ENCODE measurements around the gene GID8.

The GID8 gene

DNA sequence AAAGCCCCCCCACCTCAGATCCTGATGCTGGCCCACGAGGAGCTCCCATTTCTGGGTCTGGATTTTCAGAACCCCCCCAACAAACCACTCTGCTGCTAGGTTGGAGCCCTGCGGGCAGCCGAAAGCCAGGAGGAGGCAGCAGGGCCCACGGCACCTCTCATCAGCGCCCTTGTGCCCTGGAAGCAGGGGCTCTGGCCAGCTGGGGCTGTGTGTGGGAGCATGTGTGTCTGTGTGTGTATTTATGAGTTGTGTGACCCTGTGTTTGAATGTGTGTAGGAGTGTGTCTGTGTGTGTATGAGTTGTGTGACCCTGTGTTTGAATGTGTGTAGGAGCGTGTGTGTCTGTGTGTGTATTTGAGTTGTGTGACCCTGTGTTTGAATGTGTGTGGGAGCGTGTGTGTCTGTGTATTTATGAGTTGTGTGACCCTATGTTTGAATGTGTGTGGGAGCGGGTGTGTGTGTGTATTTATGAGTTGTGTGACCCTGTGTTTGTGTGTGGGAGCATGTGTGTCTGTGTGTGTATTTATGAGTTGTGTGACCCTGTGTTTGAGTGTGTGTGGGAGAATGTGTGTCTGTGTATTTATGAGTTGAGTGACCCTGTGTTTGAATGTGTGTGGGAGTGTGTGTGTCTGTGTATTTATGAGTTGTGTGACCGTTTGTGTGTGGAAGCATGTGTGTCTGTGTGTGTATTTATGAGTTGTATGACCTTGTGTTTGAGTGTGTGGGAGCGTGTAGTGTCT lies 33.4 kb downstream of the GID8 start:
- peaks cover 7% of the 10 kb centered on the region for H3K4me1 ChIP-seq (ENCODE audit: control insufficient read depth, low read depth, low read length)
- H3K27me3 ChIP-seq (ENCODE audit: control insufficient read depth, insufficient read depth, low read length), result peaks cover 43% of the 10 kb centered on the region

DNA sequence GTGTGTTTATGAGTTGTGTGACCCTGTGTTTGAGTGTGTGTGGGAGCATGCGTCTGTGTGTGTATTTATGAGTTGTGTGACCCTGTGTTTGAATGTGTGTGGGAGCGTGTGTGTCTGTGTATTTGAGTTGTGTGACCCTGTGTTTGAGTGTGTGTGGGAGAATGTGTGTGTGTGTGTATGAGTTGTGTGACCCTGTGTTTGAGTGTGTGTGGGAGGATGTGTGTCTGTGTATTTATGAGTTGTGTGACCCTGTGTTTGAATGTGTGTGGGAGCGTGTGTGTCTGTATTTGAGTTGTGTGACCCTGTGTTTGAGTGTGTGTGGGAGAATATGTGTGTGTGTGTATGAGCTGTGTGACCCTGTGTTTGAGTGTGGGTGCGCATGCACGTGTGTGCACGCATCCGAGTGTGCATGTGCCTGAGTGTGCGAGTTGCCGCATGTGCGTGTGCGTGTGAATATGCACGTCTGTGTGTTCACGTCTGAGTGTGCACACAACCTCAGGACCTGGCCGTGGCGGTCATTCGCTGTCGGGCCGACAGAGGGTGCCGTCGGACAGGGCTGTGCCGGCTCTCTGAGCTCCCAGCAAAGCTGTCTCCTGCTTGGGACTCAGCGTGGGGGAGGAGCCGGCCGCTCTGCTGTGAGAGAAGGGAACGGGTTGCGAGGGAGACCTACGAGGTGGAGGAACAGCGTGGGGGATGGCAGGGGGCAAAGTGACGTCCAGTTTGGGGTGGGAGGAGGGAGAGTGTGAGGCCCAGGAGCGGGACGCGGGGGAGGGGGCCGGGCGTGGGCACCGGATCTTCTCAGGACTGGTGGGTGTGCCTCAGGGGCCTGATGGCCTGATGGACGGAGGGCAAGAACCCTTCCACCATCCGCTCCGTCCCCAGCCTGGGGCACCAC lies 34.2 kb downstream of the GID8 start:
- peak overlapping the region; percentile 34 for H3K4me3 ChIP-seq (ENCODE audit: low read length)
- H3K27ac ChIP-seq (ENCODE audit: low read length), result no peak overlapping the region
- peaks cover 7% of the 10 kb centered on the region for H3K4me1 ChIP-seq (ENCODE audit: control insufficient read depth, low read depth, low read length)

More for the DNA sequence above, 33.4 kb downstream of the GID8 start:
- Histone ChIP-seq H3K4me3 (ENCODE audit: low read length) (no peak overlapping the region), H3K27ac (ENCODE audit: low read length) (no peak overlapping the region), H3K9ac (ENCODE audit: low read length) (no peak overlapping the region), H3K9me3 (ENCODE audit: control insufficient read depth, low read depth, low read length) (no peaks in the 10 kb centered on the region), H3K36me3 (ENCODE audit: control insufficient read depth, low read depth, low read length) (no peaks in the 10 kb centered on the region)

DNA sequence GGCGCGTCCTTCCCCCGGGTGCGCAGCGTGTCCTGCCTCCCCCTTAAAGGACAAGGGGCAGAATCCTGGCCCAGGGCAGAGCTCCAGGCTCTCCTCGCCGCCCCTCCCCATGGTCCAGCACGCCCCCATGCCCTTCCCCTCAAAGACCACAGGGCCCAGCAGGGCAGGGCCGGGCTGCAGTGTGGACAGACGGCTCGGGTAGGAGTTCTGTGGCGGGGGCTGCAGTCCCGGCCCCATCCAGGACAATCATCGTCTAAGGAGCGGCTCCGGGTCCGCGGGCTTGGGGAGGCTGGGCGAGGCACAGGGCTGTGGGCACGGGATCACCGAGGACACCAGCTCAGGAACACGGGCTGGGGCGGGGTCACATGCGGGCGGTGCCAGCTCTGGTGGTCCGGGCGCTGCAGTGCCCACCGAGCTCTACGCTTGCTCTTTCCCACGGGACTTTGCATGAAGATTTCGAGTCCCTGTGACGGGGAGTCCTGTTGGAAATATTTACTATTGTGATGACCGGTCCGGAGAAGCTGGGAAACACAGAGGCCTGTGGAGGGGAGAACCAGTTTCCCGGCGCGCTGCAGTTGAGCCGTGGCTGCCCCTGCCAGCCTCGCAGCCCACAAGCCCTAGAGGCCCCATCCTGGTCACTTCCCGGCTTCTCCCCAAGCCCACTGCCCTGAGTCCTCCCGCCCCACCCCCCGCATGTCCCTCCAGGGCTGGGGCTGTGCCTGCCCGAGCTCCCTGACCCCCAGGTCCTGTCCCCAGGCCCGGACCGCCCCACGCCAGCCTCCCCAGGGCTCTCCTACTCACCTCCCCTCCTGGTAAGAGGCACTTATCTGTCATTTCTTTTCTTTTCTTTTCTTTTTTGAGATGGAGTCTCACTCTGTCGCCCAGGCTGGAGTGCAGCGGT lies 35.1 kb downstream of the GID8 start:
- Histone ChIP-seq H3K27ac (ENCODE audit: low read length) (no peak overlapping the region), H3K9me3 (ENCODE audit: control insufficient read depth, low read depth, low read length) (no peaks in the 10 kb centered on the region), H3K4me3 (ENCODE audit: low read length) (peak overlapping the region; percentile 34), H3K36me3 (ENCODE audit: control insufficient read depth, low read depth, low read length) (no peaks in the 10 kb centered on the region), H3K9ac (ENCODE audit: low read length) (no peak overlapping the region), H3K27me3 (ENCODE audit: control insufficient read depth, insufficient read depth, low read length) (peaks cover 47% of the 10 kb centered on the region), H3K4me1 (ENCODE audit: control insufficient read depth, low read depth, low read length) (peaks cover 7% of the 10 kb centered on the region)

More for the DNA sequence above, 34.2 kb downstream of the GID8 start:
- Histone ChIP-seq H3K9ac (ENCODE audit: low read length) (no peak overlapping the region), H3K27me3 (ENCODE audit: control insufficient read depth, insufficient read depth, low read length) (peaks cover 44% of the 10 kb centered on the region), H3K9me3 (ENCODE audit: control insufficient read depth, low read depth, low read length) (no peaks in the 10 kb centered on the region), H3K36me3 (ENCODE audit: control insufficient read depth, low read depth, low read length) (no peaks in the 10 kb centered on the region)

DNA sequence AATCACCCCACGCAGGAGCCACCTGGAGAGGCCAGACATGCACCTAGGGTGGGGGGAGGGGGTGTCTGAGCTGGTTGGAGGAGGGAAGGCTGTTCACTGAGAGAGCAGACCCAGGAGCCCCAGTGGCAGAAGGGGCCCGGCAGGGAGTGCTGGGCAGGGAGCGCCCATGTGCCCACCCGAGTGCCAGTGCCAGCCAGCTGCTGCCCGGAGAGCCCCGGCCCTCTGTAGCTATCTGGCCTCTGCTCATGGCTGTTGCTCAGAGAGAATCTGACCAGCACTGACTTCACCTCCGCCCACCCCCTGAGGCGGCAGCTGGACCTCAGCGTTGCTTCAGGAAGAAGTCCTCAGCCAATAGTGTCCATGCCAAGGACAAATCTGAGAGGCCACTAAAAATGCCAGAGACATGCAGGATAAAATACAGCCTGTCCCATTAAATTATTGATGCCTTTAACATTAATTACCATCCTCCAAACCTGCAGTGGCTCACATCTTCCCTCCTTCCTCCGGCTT lies 37.4 kb downstream of the GID8 start:
- Histone ChIP-seq H3K27ac (ENCODE audit: low read length) (no peak overlapping the region), H3K27me3 (ENCODE audit: control insufficient read depth, insufficient read depth, low read length) (peaks cover 52% of the 10 kb centered on the region), H3K4me1 (ENCODE audit: control insufficient read depth, low read depth, low read length) (peaks cover 12% of the 10 kb centered on the region), H3K36me3 (ENCODE audit: control insufficient read depth, low read depth, low read length) (no peaks in the 10 kb centered on the region), H3K9ac (ENCODE audit: low read length) (no peak overlapping the region), H3K9me3 (ENCODE audit: control insufficient read depth, low read depth, low read length) (no peaks in the 10 kb centered on the region), H3K4me3 (ENCODE audit: low read length) (no peak overlapping the region)

DNA sequence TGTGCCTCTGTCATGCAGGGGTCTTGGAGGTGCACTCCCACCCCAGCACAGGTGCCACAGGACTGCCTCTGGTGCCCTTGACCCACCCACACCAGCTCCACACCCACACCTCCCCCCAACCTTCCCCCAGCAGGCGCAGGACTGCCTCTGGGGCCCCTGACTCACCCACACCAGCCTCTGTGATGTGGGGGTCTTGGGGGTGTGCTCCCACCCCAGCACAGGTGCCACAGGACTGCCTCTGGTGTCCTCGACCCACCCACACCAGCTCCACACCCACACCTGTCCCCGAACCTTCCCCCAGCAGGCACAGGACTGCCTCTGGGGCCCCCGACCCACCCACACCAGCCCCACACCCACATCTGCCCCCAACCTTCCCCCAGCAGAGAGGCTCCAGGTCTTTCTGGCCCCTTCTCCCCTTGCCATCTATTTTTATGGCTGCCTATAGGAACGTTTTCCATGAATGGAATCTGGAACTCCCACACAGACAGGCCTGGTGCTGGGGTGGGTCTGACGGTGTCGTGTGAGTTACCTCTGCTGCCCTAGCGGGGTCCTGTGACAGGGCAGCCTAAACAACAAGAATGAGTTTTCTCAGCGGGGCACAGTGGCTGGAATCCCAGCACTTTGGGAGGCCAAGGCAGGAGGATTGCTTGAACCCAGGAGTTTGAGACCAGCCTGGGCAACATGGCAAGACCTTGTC lies 38.0 kb downstream of the GID8 start:
- no peaks in the 10 kb centered on the region for H3K36me3 ChIP-seq (ENCODE audit: control insufficient read depth, low read depth, low read length)
- peaks cover 56% of the 10 kb centered on the region for H3K27me3 ChIP-seq (ENCODE audit: control insufficient read depth, insufficient read depth, low read length)
- H3K4me1 ChIP-seq (ENCODE audit: control insufficient read depth, low read depth, low read length), result peaks cover 12% of the 10 kb centered on the region

DNA sequence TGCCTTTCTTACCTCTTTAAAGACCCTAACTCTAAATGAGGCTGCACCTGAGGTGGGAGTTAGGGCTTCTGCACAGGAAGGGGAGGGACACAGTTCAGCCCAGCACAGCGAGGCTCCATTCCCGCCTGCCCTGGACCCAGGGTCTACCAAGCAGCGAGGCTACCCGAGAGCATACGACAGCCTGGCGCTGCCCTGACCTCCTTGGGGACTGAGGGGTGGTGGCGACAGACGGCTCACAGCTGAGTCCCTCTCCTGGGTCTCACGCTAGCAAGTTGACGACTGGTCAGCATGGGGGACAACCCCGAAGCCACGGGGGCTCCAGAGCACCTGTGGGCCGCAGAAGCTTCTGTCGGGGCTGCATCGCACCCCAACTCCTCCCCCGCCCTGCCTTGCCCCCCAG lies 38.9 kb downstream of the GID8 start:
- Histone ChIP-seq H3K9me3 (ENCODE audit: control insufficient read depth, low read depth, low read length) (no peaks in the 10 kb centered on the region), H3K36me3 (ENCODE audit: control insufficient read depth, low read depth, low read length) (no peaks in the 10 kb centered on the region), H3K27ac (ENCODE audit: low read length) (no peak overlapping the region), H3K4me3 (ENCODE audit: low read length) (no peak overlapping the region), H3K27me3 (ENCODE audit: control insufficient read depth, insufficient read depth, low read length) (peaks cover 55% of the 10 kb centered on the region), H3K9ac (ENCODE audit: low read length) (no peak overlapping the region), H3K4me1 (ENCODE audit: control insufficient read depth, low read depth, low read length) (peaks cover 12% of the 10 kb centered on the region)

More for the DNA sequence above, 38.0 kb downstream of the GID8 start:
- Histone ChIP-seq H3K9ac (ENCODE audit: low read length) (no peak overlapping the region), H3K9me3 (ENCODE audit: control insufficient read depth, low read depth, low read length) (no peaks in the 10 kb centered on the region), H3K4me3 (ENCODE audit: low read length) (no peak overlapping the region), H3K27ac (ENCODE audit: low read length) (no peak overlapping the region)

DNA sequence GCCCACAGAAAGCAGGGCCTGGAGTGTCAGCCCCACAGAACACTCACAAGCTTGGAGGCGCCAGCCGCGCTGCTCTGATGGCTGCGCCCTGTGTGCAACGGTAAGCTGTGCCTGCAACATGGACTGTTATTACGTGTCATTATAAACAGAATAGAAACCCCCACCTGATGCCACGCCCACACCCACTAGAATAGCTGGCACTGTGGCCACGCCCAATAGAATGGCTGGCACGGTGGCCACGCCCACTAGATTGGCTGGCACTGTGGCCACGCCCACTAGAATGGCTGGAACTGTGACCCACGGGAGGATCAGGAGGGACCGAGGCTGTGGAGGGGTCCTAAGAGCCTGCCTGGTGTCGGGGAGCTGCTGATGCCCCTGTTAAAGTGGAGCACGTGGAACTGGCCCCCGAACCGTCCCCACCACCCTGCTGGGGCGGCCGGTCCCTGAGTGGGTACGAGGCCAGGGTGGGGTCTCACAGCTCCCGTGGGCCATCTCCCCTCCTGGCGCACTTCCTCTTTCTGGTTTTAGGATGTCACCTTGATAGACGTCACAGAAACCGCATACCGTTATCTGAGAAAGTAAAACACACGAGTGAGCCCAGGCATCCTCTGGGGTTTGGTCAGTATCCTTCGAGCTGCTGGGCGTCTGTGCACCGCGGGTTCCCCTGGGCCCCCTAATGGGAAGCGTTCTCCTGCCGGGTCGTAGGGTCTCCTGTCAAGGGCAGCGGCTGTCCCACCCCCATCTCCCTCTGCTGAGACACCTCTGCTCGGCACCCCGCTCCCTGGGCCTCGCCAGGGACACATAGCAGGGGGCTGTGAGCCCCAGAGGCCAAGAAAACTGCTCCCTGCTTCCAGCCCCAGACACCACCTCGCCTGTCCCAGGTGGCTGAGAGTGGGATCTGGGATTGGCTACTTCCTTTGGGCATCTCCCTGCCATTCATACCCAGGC lies 39.9 kb downstream of the GID8 start:
- Histone ChIP-seq H3K4me3 (ENCODE audit: low read length) (no peak overlapping the region), H3K27ac (ENCODE audit: low read length) (no peak overlapping the region), H3K9me3 (ENCODE audit: control insufficient read depth, low read depth, low read length) (no peaks in the 10 kb centered on the region), H3K36me3 (ENCODE audit: control insufficient read depth, low read depth, low read length) (no peaks in the 10 kb centered on the region), H3K9ac (ENCODE audit: low read length) (no peak overlapping the region), H3K27me3 (ENCODE audit: control insufficient read depth, insufficient read depth, low read length) (peaks cover 45% of the 10 kb centered on the region), H3K4me1 (ENCODE audit: control insufficient read depth, low read depth, low read length) (peaks cover 16% of the 10 kb centered on the region)

DNA sequence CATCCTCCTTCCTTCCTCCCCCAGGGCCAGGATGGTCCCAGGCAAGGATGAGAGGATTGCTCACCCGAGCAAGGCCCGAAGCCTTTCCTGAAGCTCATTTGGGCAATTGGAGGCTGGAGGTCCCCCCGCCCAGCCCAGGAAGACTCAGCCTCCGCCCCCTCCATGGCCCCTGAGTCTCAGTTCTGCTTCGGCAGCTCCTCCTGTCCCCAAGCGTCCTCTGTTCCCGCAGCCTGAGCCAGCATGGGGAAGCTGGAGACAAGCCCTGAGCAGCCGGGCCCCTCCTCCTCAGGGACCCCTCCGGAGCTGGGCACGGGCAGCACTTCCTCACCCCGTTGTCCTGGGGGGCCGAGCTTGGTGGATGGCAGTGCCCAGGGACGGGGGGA lies 40.6 kb downstream of the GID8 start:
- H3K4me3 ChIP-seq (ENCODE audit: low read length), result no peak overlapping the region
- peaks cover 38% of the 10 kb centered on the region for H3K27me3 ChIP-seq (ENCODE audit: control insufficient read depth, insufficient read depth, low read length)
- H3K4me1 ChIP-seq (ENCODE audit: control insufficient read depth, low read depth, low read length), result peaks cover 16% of the 10 kb centered on the region
- H3K36me3 ChIP-seq (ENCODE audit: control insufficient read depth, low read depth, low read length), result no peaks in the 10 kb centered on the region
- no peak overlapping the region for H3K9ac ChIP-seq (ENCODE audit: low read length)
- no peak overlapping the region for H3K27ac ChIP-seq (ENCODE audit: low read length)
- H3K9me3 ChIP-seq (ENCODE audit: control insufficient read depth, low read depth, low read length), result no peaks in the 10 kb centered on the region

DNA sequence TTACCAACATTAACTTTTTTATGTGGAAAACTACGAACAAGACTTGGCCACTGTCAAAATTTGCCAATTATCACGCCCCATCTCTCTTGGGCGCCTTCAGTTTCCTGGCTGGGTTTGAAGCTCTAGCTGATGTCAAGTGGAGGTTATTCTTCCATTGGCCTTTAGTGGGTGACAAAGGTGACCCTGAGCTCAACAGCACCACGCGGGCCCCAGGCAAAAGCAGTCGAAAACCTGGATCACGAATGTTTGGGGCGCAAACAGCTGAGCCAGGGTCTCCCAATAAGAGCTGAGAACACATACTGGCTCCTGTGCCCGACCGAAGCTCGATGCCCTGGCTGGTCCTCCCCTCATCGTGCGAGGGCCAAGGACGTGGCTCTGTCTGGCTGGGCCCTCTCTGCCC lies 41.4 kb downstream of the GID8 start:
- no peak overlapping the region for H3K9ac ChIP-seq (ENCODE audit: low read length)

DNA sequence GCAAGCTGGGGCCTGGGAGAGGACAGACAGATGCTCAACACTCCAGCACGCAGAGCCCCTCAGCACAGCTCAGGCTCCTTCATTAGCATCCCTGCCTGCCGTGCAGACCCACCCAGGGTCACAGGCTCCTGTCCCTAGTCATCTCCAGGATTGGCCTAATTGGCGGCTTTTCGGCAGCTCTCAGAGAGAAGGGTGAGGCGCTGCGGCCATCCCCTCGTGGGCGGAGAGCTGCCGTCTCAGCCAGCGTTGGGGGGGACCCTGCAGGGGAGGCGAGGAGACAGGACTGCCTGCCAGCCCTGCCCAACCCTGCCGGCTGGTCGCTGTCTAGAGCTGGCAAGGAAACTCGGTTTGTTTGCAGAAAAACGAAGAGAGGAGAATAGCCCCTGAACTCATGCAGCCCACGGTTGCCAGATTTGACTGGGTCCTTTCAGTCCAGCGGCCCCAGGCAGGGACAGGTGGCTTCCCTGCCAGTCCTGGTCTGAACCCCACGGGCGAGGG lies 42.0 kb downstream of the GID8 start:
- Histone ChIP-seq H3K9ac (ENCODE audit: low read length) (no peak overlapping the region), H3K27me3 (ENCODE audit: control insufficient read depth, insufficient read depth, low read length) (peaks cover 25% of the 10 kb centered on the region), H3K4me3 (ENCODE audit: low read length) (no peak overlapping the region), H3K9me3 (ENCODE audit: control insufficient read depth, low read depth, low read length) (no peaks in the 10 kb centered on the region), H3K4me1 (ENCODE audit: control insufficient read depth, low read depth, low read length) (peaks cover 8% of the 10 kb centered on the region), H3K36me3 (ENCODE audit: control insufficient read depth, low read depth, low read length) (no peaks in the 10 kb centered on the region), H3K27ac (ENCODE audit: low read length) (no peak overlapping the region)

More for the DNA sequence above, 41.4 kb downstream of the GID8 start:
- Histone ChIP-seq H3K27me3 (ENCODE audit: control insufficient read depth, insufficient read depth, low read length) (peaks cover 31% of the 10 kb centered on the region), H3K4me1 (ENCODE audit: control insufficient read depth, low read depth, low read length) (peaks cover 14% of the 10 kb centered on the region), H3K27ac (ENCODE audit: low read length) (no peak overlapping the region), H3K36me3 (ENCODE audit: control insufficient read depth, low read depth, low read length) (no peaks in the 10 kb centered on the region), H3K9me3 (ENCODE audit: control insufficient read depth, low read depth, low read length) (no peaks in the 10 kb centered on the region), H3K4me3 (ENCODE audit: low read length) (no peak overlapping the region)
